HEK293T (cell line): ENCODE measurements around the gene NACC2.

Source experiments
- BHLHE40 ChIP-seq: fragments of 450-650 bp; IDR thresholded peaks from 2 replicates; pipeline ENCODE4 v1.6.1; 2016; ENCODE audit warnings: mild to moderate bottlenecking, moderate library complexity, borderline replicate concordance
- ELF4 ChIP-seq: fragments of 450-650 bp; IDR thresholded peaks from 2 replicates; pipeline ENCODE4 v1.6.1; 2017; ENCODE audit warnings: antibody characterized with exemption
- FOXA1 ChIP-seq: fragments of 450-650 bp; IDR thresholded peaks from 2 replicates; pipeline ENCODE4 v1.6.1; 2016; ENCODE audit warnings: mild to moderate bottlenecking
- FOXM1 ChIP-seq: fragments of 450-650 bp; IDR thresholded peaks from 2 replicates; pipeline ENCODE4 v1.6.1; 2017; ENCODE audit warnings: mild to moderate bottlenecking, borderline replicate concordance
- NFRKB ChIP-seq: fragments of 450-650 bp; IDR thresholded peaks from 2 replicates; pipeline ENCODE4 v1.6.1; 2016; ENCODE audit warnings: mild to moderate bottlenecking, moderate library complexity
- SUZ12 ChIP-seq: fragments of 450-650 bp; IDR thresholded peaks from 2 replicates; pipeline ENCODE4 v1.6.1; 2016; ENCODE audit warnings: mild to moderate bottlenecking

- no peak for TF ChIP-seq SUZ12
- no peak for TF ChIP-seq ELF4
- no peak for TF ChIP-seq FOXM1
- TF ChIP-seq FOXA1, result no peak
- TF ChIP-seq BHLHE40, result no peak
- no peak for TF ChIP-seq NFRKB
These were observed 6.6 kb downstream of the NACC2 start for GRCh38 chr9:136088481-136088938.
